IMR-90 (cell line): ENCODE measurements around the gene CHRDL1.

Experiments used
- CHD1 ChIP-seq: IDR thresholded peaks from 2 replicates; pipeline ENCODE4 v1.6.1; 2012; ENCODE audit warnings: low read depth, low read length, improper control_type of control experiment
- ELK1 ChIP-seq: fragments of 150-350 bp; IDR thresholded peaks from 2 replicates; pipeline ENCODE4 v1.6.1; 2016; ENCODE audit warnings: low read depth, mild to moderate bottlenecking, low read length, moderate library complexity, borderline replicate concordance
- FOS ChIP-seq: fragments of 150-350 bp; IDR thresholded peaks from 2 replicates; pipeline ENCODE4 v1.6.1; 2016; ENCODE audit warnings: low read depth, low read length
- MXI1 ChIP-seq: IDR thresholded peaks from 2 replicates; pipeline ENCODE4 v1.6.1; 2012; ENCODE audit warnings: low read depth, mild to moderate bottlenecking, low read length, moderate library complexity, borderline replicate concordance
- POLR2A ChIP-seq: IDR thresholded peaks from 2 replicates; pipeline ENCODE4 v1.6.1; 2012; ENCODE audit warnings: mild to moderate bottlenecking, low read depth, low read length
- RAD21 ChIP-seq: IDR thresholded peaks from 2 replicates; pipeline ENCODE4 v1.6.1; 2012; ENCODE audit warnings: low read length, improper control_type of control experiment
- SMC3 ChIP-seq: fragments of 150-350 bp; IDR thresholded peaks from 2 replicates; pipeline ENCODE4 v1.6.1; 2016; ENCODE audit warnings: low read depth, mild to moderate bottlenecking, antibody characterized with exemption, low read length, moderate library complexity
- TF ChIP-seq, protein P1 (sequence below): conservative IDR thresholded peaks from 2 replicates; pipeline ENCODE4 v1.5.1; 2012; ENCODE audit warnings: mild to moderate bottlenecking, low read depth, low read length, improper control_type of control experiment

GRCh38 chrX:110675886-110676285 is 119.7 kb downstream of the CHRDL1 start:
- TF ChIP-seq SMC3 (no peak), ELK1 (no peak), RAD21 (no peak), FOS (no peak), POLR2A (no peak), CHD1 (no peak), MXI1 (no peak)
- TF ChIP-seq, protein P1, sequence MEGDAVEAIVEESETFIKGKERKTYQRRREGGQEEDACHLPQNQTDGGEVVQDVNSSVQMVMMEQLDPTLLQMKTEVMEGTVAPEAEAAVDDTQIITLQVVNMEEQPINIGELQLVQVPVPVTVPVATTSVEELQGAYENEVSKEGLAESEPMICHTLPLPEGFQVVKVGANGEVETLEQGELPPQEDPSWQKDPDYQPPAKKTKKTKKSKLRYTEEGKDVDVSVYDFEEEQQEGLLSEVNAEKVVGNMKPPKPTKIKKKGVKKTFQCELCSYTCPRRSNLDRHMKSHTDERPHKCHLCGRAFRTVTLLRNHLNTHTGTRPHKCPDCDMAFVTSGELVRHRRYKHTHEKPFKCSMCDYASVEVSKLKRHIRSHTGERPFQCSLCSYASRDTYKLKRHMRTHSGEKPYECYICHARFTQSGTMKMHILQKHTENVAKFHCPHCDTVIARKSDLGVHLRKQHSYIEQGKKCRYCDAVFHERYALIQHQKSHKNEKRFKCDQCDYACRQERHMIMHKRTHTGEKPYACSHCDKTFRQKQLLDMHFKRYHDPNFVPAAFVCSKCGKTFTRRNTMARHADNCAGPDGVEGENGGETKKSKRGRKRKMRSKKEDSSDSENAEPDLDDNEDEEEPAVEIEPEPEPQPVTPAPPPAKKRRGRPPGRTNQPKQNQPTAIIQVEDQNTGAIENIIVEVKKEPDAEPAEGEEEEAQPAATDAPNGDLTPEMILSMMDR, result no peak
